ENCODE measurements around the gene HOGA1.

HOGA1 gene

GRCh38 chr10:97584060-97584797 is at the start of gene HOGA1:
HOGA1 (plus strand) TSS chr10:97584389; CDS start chr10:97584704, 315 bp downstream.
- in situ Hi-C loops (cut with MboI; ENCODE audit: low sequenced_read_pairs) = no loop called here

- in situ Hi-C loops (cut with MboI; ENCODE audit: low sequenced_read_pairs) = no loop called here
Measured at GRCh38 chr10:97534746-97535367, 49.3 kb upstream of the HOGA1 start.

- in situ Hi-C loops (cut with MboI; ENCODE audit: low sequenced_read_pairs) = no loop called here
Measured at GRCh38 chr10:97537186-97537869, 46.9 kb upstream of the HOGA1 start.

GRCh38 chr10:97538411-97538810 is 45.8 kb upstream of the HOGA1 start:
- in situ Hi-C loops (cut with MboI; ENCODE audit: low sequenced_read_pairs) = no loop called here

GRCh38 chr10:97538839-97539238 is 45.4 kb upstream of the HOGA1 start:
- in situ Hi-C loops (cut with MboI; ENCODE audit: low sequenced_read_pairs) = no loop called here

GRCh38 chr10:97539523-97540200 is 44.5 kb upstream of the HOGA1 start:
- in situ Hi-C loops (cut with MboI; ENCODE audit: low sequenced_read_pairs) = no loop called here

GRCh38 chr10:97540669-97541500 is 43.3 kb upstream of the HOGA1 start:
- in situ Hi-C loops (cut with MboI; ENCODE audit: low sequenced_read_pairs) = no loop called here

GRCh38 chr10:97542169-97543024 is 41.8 kb upstream of the HOGA1 start:
- in situ Hi-C loops (cut with MboI; ENCODE audit: low sequenced_read_pairs) = no loop called here

- in situ Hi-C loops (cut with MboI; ENCODE audit: low sequenced_read_pairs) = no loop called here
Measured at GRCh38 chr10:97543025-97543546, 41.1 kb upstream of the HOGA1 start.

- in situ Hi-C loops (cut with MboI; ENCODE audit: low sequenced_read_pairs) = no loop called here
Measured at GRCh38 chr10:97546456-97547270, 37.5 kb upstream of the HOGA1 start.

GRCh38 chr10:97547271-97547600 is 37.0 kb upstream of the HOGA1 start:
- in situ Hi-C loops (cut with MboI; ENCODE audit: low sequenced_read_pairs) = no loop called here

GRCh38 chr10:97547962-97548361 is 36.2 kb upstream of the HOGA1 start:
- in situ Hi-C loops (cut with MboI; ENCODE audit: low sequenced_read_pairs) = no loop called here

- in situ Hi-C loops (cut with MboI; ENCODE audit: low sequenced_read_pairs) = no loop called here
Measured at GRCh38 chr10:97548828-97549455, 35.2 kb upstream of the HOGA1 start.

GRCh38 chr10:97549587-97550322 is 34.4 kb upstream of the HOGA1 start:
- in situ Hi-C loops (cut with MboI; ENCODE audit: low sequenced_read_pairs) = no loop called here

- in situ Hi-C loops (cut with MboI; ENCODE audit: low sequenced_read_pairs) = no loop called here
Measured at GRCh38 chr10:97550336-97551149, 33.6 kb upstream of the HOGA1 start.

GRCh38 chr10:97551271-97551670 is 32.9 kb upstream of the HOGA1 start:
- in situ Hi-C loops (cut with MboI; ENCODE audit: low sequenced_read_pairs) = no loop called here

- in situ Hi-C loops (cut with MboI; ENCODE audit: low sequenced_read_pairs) = no loop called here
Measured at GRCh38 chr10:97553575-97554031, 30.6 kb upstream of the HOGA1 start.

Measured in HL-60/S4 (cell line).